ENCODE data around the gene GRIK3. TPM values are rescaled to one million over a fixed set of nuclear protein-coding genes. Genes with fewer than 3 reads are reported as not detected.

Gene GRIK3
- total RNA-seq, 1 donor from 2014 or later: 0.27 TPM

- DNase-seq: no peak
- ATAC-seq: no peak
- Histone ChIP-seq H3K36me3 (no peaks in the 10 kb centered on the region), H3K4me1 (no peaks in the 10 kb centered on the region), H3K9me3 (no peaks in the 10 kb centered on the region), H3K27ac (no peak overlapping the region), H3K4me3 (no peak overlapping the region), H3K27me3 (ENCODE audit: low read depth) (peaks cover 4% of the 10 kb centered on the region)
- TF ChIP-seq, protein P1, sequence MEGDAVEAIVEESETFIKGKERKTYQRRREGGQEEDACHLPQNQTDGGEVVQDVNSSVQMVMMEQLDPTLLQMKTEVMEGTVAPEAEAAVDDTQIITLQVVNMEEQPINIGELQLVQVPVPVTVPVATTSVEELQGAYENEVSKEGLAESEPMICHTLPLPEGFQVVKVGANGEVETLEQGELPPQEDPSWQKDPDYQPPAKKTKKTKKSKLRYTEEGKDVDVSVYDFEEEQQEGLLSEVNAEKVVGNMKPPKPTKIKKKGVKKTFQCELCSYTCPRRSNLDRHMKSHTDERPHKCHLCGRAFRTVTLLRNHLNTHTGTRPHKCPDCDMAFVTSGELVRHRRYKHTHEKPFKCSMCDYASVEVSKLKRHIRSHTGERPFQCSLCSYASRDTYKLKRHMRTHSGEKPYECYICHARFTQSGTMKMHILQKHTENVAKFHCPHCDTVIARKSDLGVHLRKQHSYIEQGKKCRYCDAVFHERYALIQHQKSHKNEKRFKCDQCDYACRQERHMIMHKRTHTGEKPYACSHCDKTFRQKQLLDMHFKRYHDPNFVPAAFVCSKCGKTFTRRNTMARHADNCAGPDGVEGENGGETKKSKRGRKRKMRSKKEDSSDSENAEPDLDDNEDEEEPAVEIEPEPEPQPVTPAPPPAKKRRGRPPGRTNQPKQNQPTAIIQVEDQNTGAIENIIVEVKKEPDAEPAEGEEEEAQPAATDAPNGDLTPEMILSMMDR (IDR thresholded peaks at IDR 0.05): no peak
- intact Hi-C loops (cut with DNase I): no loop called here
These were observed 145.4 kb downstream of the GRIK3 start for GRCh38 chr1:36888811-36889477.

DNA sequence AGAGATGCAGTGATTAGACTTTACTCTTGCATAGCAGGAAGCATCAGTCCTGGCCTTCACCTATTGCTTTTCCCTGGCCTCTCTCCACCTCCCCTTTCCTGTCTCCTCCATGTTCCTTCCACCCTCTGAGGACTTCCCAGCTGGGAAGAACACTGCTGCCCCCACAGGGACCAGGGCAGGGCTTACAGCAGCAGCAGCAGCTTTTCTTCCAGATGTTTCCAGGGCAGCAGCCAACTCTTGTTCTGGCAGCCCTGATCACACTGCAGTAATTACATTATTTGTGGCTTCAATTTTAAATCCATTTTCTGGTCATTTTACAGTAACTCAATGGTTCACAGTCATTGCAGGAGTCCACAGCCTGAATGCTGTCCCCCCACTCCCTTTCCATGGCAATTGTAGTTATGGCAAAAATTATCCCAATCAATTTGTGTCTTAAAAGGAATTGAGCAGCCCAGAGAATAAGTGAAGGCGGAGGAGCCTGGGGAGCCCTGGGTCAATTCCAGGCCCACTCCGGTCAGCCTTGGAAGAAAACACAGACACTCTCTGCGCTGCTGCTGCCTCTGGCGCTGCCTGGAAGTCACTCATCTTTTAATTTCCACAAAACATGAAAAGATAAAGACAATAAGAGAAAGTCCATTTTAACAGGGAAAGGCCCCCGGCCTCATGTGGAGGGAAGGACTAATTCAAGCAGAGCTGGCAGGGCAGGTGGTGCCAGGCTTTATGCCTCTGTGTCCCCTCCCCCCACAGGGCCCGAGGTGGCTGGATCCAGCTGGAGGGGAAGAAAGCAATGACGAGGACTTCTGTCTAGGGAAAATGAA is 148.6 kb downstream of the GRIK3 start:
- no peak overlapping the region for H3K27ac ChIP-seq
- H3K36me3 ChIP-seq: no peaks in the 10 kb centered on the region
- no peaks in the 10 kb centered on the region for H3K4me1 ChIP-seq
- TF ChIP-seq, protein P1 (IDR thresholded peaks at IDR 0.05): no peak
- intact Hi-C loops (cut with DNase I): no loop called here
- ATAC-seq (no peak), DNase-seq (no peak)
- peaks cover 4% of the 10 kb centered on the region for H3K27me3 ChIP-seq (ENCODE audit: low read depth)
- no peaks in the 10 kb centered on the region for H3K9me3 ChIP-seq
- no peak overlapping the region for H3K4me3 ChIP-seq

DNA sequence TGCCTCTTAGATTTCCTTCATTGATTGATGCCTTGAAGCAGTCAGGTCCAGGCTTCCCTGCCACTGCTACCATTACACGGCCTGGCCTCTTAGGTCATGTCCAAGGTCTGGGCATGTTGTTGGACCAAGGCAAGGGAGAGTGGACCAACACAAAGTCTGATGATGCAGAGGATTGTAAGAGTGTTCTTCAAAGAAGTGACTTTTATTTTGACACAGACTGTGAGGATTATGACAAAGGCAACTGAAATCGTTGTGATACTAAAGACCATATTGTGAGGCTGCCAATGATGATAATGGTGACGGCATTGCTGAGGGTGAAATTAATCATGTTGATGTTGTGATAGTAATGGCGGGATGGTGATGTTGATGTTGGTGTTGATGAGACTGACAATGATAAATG is 149.5 kb downstream of the GRIK3 start:
- H3K9me3 ChIP-seq: no peaks in the 10 kb centered on the region
- ATAC-seq (no peak), DNase-seq (no peak)
- TF ChIP-seq, protein P1 (IDR thresholded peaks at IDR 0.05): no peak
- peaks cover 4% of the 10 kb centered on the region for H3K27me3 ChIP-seq (ENCODE audit: low read depth)
- H3K27ac ChIP-seq: no peak overlapping the region
- no peaks in the 10 kb centered on the region for H3K4me1 ChIP-seq
- no peaks in the 10 kb centered on the region for H3K36me3 ChIP-seq
- intact Hi-C loops (cut with DNase I): no loop called here
- no peak overlapping the region for H3K4me3 ChIP-seq

DNA sequence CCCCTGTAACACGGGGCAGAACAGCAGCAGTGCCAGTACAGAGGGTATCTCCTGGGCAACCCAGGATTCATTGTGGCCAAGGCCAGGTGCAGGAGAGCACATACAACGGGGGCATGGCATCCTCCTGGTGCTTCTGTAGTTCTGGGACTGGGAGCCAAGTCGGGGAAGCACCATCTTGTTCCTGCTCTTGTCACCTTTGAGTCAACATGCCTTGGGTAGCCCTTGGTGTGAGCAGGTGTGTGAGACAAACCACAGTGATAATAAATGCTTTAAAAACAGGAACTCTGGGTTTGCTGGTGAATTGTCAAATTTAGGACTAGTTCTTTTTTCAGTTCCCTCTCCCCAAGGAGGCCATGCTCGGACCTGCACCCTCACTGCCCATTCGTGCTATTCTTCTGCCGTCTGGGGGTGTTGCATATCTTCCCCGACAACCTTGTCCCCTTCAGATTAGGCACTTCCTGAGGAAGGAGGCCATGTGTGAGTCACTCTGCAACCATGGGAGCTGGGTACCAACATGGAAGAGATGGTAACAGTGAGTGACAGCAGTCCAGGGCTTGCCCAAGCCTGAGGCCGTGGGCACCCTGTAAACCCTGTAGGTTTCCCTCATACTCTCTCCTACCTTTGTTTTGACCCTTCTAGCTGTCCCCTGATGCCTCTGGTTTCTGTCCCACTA is 150.2 kb downstream of the GRIK3 start:
- intact Hi-C loops (cut with DNase I): no loop called here
- ATAC-seq (no peak), DNase-seq (no peak)
- no peaks in the 10 kb centered on the region for H3K9me3 ChIP-seq
- TF ChIP-seq, protein P1 (IDR thresholded peaks at IDR 0.05): no peak
- H3K36me3 ChIP-seq: no peaks in the 10 kb centered on the region
- no peaks in the 10 kb centered on the region for H3K4me1 ChIP-seq
- H3K27ac ChIP-seq: no peak overlapping the region
- no peak overlapping the region for H3K4me3 ChIP-seq
- H3K27me3 ChIP-seq (ENCODE audit: low read depth): peaks cover 4% of the 10 kb centered on the region

- DNase-seq: no peak
- H3K27me3 ChIP-seq (ENCODE audit: low read depth): peaks cover 4% of the 10 kb centered on the region
- no peak overlapping the region for H3K4me3 ChIP-seq
- TF ChIP-seq, protein P1 (IDR thresholded peaks at IDR 0.05): no peak
- H3K4me1 ChIP-seq: no peaks in the 10 kb centered on the region
- no peaks in the 10 kb centered on the region for H3K9me3 ChIP-seq
- intact Hi-C loops (cut with DNase I): no loop called here
- no peak for ATAC-seq
- no peak overlapping the region for H3K27ac ChIP-seq
- no peaks in the 10 kb centered on the region for H3K36me3 ChIP-seq
These were observed 150.9 kb downstream of the GRIK3 start for GRCh38 chr1:36883315-36883949.

All from lower lobe of right lung (tissue), 2 donors.